H9 (cell line): Measurements from ENCODE around the gene RETN. TPM values are rescaled to one million over a fixed set of nuclear protein-coding genes. Genes with fewer than 3 reads are reported as not detected.

Experiments used
- DNase-seq: peaks from one replicate; pipeline ENCODE4 v3.0.0-alpha.2; 2017
- H2AFZ ChIP-seq: one replicate; pipeline ENCODE4 v1.6.1; 2013; ENCODE audit warnings: mild to moderate bottlenecking, low read length, control low read depth, moderate library complexity
- H2AK5ac ChIP-seq: 2 replicates; pipeline ENCODE4 v1.6.1; 2013; ENCODE audit warnings: low read length, control low read depth, mixed read lengths; ENCODE audit not compliant: insufficient read length
- H2BK120ac ChIP-seq: one replicate; pipeline ENCODE4 v1.6.1; 2013; ENCODE audit warnings: low read depth, mild to moderate bottlenecking, low read length, control low read depth, inconsistent platforms; ENCODE audit not compliant: poor library complexity, severe bottlenecking
- H2BK12ac ChIP-seq: 2 replicates; pipeline ENCODE4 v1.6.1; 2013; ENCODE audit warnings: low read length, control low read depth, mixed read lengths, low read depth; ENCODE audit not compliant: insufficient read length
- H2BK15ac ChIP-seq: 2 replicates; pipeline ENCODE4 v1.6.1; 2013; ENCODE audit warnings: low read depth, low read length, control low read depth
- H2BK20ac ChIP-seq: one replicate; pipeline ENCODE4 v1.6.1; 2013; ENCODE audit warnings: low read depth, mild to moderate bottlenecking, low read length, control low read depth, inconsistent platforms; ENCODE audit not compliant: poor library complexity, severe bottlenecking
- H2BK5ac ChIP-seq: 2 replicates; pipeline ENCODE4 v1.6.1; 2013; ENCODE audit warnings: low read length, control low read depth, mixed read lengths; ENCODE audit not compliant: insufficient read length
- H3K14ac ChIP-seq: 2 replicates; pipeline ENCODE4 v1.6.1; 2013; ENCODE audit warnings: low read length, control low read depth; ENCODE audit not compliant: insufficient read depth
- H3K18ac ChIP-seq: 2 replicates; pipeline ENCODE4 v1.6.1; 2013; ENCODE audit warnings: low read depth, mild to moderate bottlenecking, mixed read lengths, low read length, control low read depth; ENCODE audit not compliant: insufficient read length
- H3K23ac ChIP-seq: 2 replicates; pipeline ENCODE4 v1.6.1; 2013; ENCODE audit warnings: low read length, control low read depth, mixed read lengths, low read depth; ENCODE audit not compliant: insufficient read length
- H3K23me2 ChIP-seq: 2 replicates; pipeline ENCODE4 v1.6.1; 2013; ENCODE audit warnings: low read depth, mild to moderate bottlenecking, mixed read lengths, low read length, control low read depth; ENCODE audit not compliant: insufficient read length, poor library complexity, severe bottlenecking
- H3K27ac ChIP-seq: 2 replicates; pipeline ENCODE4 v1.5.1; 2013; ENCODE audit warnings: low read length, control low read depth, mixed read lengths, low read depth; ENCODE audit not compliant: insufficient read length
- H3K27me3 ChIP-seq: 2 replicates; pipeline ENCODE4 v1.6.1; 2013; ENCODE audit warnings: low read length, control low read depth, inconsistent platforms; ENCODE audit not compliant: insufficient read depth
- H3K4ac ChIP-seq: 2 replicates; pipeline ENCODE4 v1.6.1; 2013; ENCODE audit warnings: low read depth, mild to moderate bottlenecking, control low read depth, inconsistent platforms, low read length, moderate library complexity
- H3K4me1 ChIP-seq: 2 replicates; pipeline ENCODE4 v1.6.1; 2013; ENCODE audit warnings: low read length, control low read depth, inconsistent platforms; ENCODE audit not compliant: insufficient read depth
- H3K4me2 ChIP-seq: 2 replicates; pipeline ENCODE4 v1.6.1; 2013; ENCODE audit warnings: low read length, control low read depth, mixed read lengths; ENCODE audit not compliant: insufficient read length, insufficient read depth
- H3K56ac ChIP-seq: 2 replicates; pipeline ENCODE4 v1.6.1; 2013; ENCODE audit warnings: low read depth, mild to moderate bottlenecking, mixed read lengths, low read length, control low read depth; ENCODE audit not compliant: insufficient read length
- H3K79me1 ChIP-seq: 2 replicates; pipeline ENCODE4 v1.6.1; 2013; ENCODE audit warnings: low read depth, mild to moderate bottlenecking, moderate library complexity, low read length, control low read depth, inconsistent platforms; ENCODE audit not compliant: insufficient read depth, poor library complexity, severe bottlenecking
- H3K79me2 ChIP-seq: 2 replicates; pipeline ENCODE4 v1.6.1; 2013; ENCODE audit warnings: low read length, control low read depth, inconsistent platforms; ENCODE audit not compliant: insufficient read depth
- H3K9ac ChIP-seq: 2 replicates; pipeline ENCODE4 v1.6.1; 2013; ENCODE audit warnings: low read length, control low read depth, mixed read lengths; ENCODE audit not compliant: insufficient read length; ENCODE audit errors: extremely low read depth
- H3K9me3 ChIP-seq: one replicate; pipeline ENCODE4 v1.6.1; 2013; ENCODE audit warnings: low read depth, low read length, inconsistent platforms; ENCODE audit not compliant: control insufficient read depth
- H3T11ph ChIP-seq: one replicate; pipeline ENCODE4 v1.6.1; 2013; ENCODE audit warnings: mild to moderate bottlenecking, low read length, control low read depth, inconsistent platforms
- H4K20me1 ChIP-seq: one replicate; pipeline ENCODE4 v1.6.1; 2013; ENCODE audit not compliant: control insufficient read depth, insufficient read length, insufficient read depth
- H4K5ac ChIP-seq: 2 replicates; pipeline ENCODE4 v1.6.1; 2013; ENCODE audit warnings: low read depth, mild to moderate bottlenecking, mixed read lengths, low read length, control low read depth; ENCODE audit not compliant: insufficient read length
- H4K8ac ChIP-seq: replicated peaks from 2 replicates; pipeline ENCODE4 v1.6.1; 2013; ENCODE audit warnings: low read length, control low read depth, mixed read lengths, low read depth; ENCODE audit not compliant: insufficient read length
- H4K91ac ChIP-seq: 2 replicates; pipeline ENCODE4 v1.6.1; 2013; ENCODE audit warnings: low read depth, mild to moderate bottlenecking, moderate library complexity, mixed read lengths, low read length, control low read depth; ENCODE audit not compliant: insufficient read length
- H3K27ac Mint-ChIP-seq, 3 experiments: 2 replicates in 2 of 3; 3 replicates in 1 of 3; pipeline ENCODE4 v1.8.0; 2020 to 2021; ENCODE audit warnings: mixed read lengths in 3 of 3, mild to moderate bottlenecking in 1 of 3, moderate library complexity in 1 of 3
- H3K27me3 Mint-ChIP-seq: 2 replicates; pipeline ENCODE4 v1.8.0; 2021; ENCODE audit warnings: low read depth, mild to moderate bottlenecking, moderate library complexity, mixed read lengths
- H3K36me3 Mint-ChIP-seq, 3 experiments: 2 replicates in 2 of 3; 3 replicates in 1 of 3; pipeline ENCODE4 v1.8.0; 2020 to 2021; ENCODE audit warnings: low read depth in 3 of 3, mixed read lengths in 3 of 3; ENCODE audit not compliant: insufficient read depth in 1 of 3
- H3K4me1 Mint-ChIP-seq, 2 experiments: 2 replicates each; pipeline ENCODE4 v1.8.0; 2020; ENCODE audit warnings: mixed read lengths in 2 of 2
- H3K4me3 Mint-ChIP-seq, 2 experiments: 2 replicates in 1 of 2; 3 replicates in 1 of 2; pipeline ENCODE4 v1.8.0; 2020 to 2021; ENCODE audit warnings: mild to moderate bottlenecking in 2 of 2, mixed read lengths in 2 of 2, moderate library complexity in 1 of 2
- H3K9me3 Mint-ChIP-seq, 2 experiments: 2 replicates in 1 of 2; 3 replicates in 1 of 2; pipeline ENCODE4 v1.8.0; 2020; ENCODE audit warnings: mild to moderate bottlenecking in 2 of 2, mixed read lengths in 2 of 2, moderate library complexity in 1 of 2
- WGBS: extraction: QIAGEN DNeasy Blood & Tissue Kit; methylation state at CpG from one replicate; pipeline ENCODE4 v1.1.7; 2013; ENCODE audit warnings: missing lambda C conversion rate, low lambda C conversion rate, mixed read lengths; ENCODE audit not compliant: insufficient read length; ENCODE audit errors: extremely low coverage; 5-methylcytosine and 5-hydroxymethylcytosine counted together
- total RNA-seq: library from RNA; stranded (reverse); gene quantifications from 2 replicates; pipeline ENCODE4 v1.2.1, GENCODE V29; 2021
- TF ChIP-seq, protein P1 (sequence below): fragments of 200-600 bp; sonication (generic); conservative IDR thresholded peaks from 3 replicates; pipeline ENCODE4 v1.8.0; 2021; ENCODE audit warnings: antibody characterized with exemption, mild to moderate bottlenecking

Gene RETN
- total RNA-seq, 1 experiment from 2014 or later: not detected

GRCh38 chr19:7704280-7705060, 35.6 kb downstream of the RETN start:
- no peak overlapping the region for H3K56ac ChIP-seq
- H3K79me1 ChIP-seq: no peaks in the 10 kb centered on the region
- H3K79me2 ChIP-seq: no peaks in the 10 kb centered on the region
- no peak overlapping the region for H2BK15ac ChIP-seq
- Mint-ChIP-seq H3K4me1 (peaks cover 2 to 8% of the 10 kb centered on the region in 2 experiments), H3K27me3 (peaks cover 44% of the 10 kb centered on the region), H3K9me3 (no peaks in the 10 kb centered on the region), H3K4me3 (no peak overlapping the region; a peak in 1 of 5 replicates), H3K27ac (no peak overlapping the region), H3K36me3 (no peaks in the 10 kb centered on the region; a peak in 1 of 7 replicates)
- H2AK5ac ChIP-seq: no peak overlapping the region
- H3K23ac ChIP-seq: no peak overlapping the region
- H2BK120ac ChIP-seq: no peak overlapping the region
- H3T11ph ChIP-seq: no peak overlapping the region
- H3K4me1 ChIP-seq: no peaks in the 10 kb centered on the region
- TF ChIP-seq, protein P1, sequence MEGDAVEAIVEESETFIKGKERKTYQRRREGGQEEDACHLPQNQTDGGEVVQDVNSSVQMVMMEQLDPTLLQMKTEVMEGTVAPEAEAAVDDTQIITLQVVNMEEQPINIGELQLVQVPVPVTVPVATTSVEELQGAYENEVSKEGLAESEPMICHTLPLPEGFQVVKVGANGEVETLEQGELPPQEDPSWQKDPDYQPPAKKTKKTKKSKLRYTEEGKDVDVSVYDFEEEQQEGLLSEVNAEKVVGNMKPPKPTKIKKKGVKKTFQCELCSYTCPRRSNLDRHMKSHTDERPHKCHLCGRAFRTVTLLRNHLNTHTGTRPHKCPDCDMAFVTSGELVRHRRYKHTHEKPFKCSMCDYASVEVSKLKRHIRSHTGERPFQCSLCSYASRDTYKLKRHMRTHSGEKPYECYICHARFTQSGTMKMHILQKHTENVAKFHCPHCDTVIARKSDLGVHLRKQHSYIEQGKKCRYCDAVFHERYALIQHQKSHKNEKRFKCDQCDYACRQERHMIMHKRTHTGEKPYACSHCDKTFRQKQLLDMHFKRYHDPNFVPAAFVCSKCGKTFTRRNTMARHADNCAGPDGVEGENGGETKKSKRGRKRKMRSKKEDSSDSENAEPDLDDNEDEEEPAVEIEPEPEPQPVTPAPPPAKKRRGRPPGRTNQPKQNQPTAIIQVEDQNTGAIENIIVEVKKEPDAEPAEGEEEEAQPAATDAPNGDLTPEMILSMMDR: no peak
- no peak overlapping the region for H2BK12ac ChIP-seq
- no peaks in the 10 kb centered on the region for H4K20me1 ChIP-seq
- no peaks in the 10 kb centered on the region for H3K9me3 ChIP-seq
- H4K91ac ChIP-seq: no peak overlapping the region
- no peak overlapping the region for H3K27ac ChIP-seq
- H4K8ac ChIP-seq: no peak overlapping the region
- DNase-seq: no peak
- H3K9ac ChIP-seq: no peak overlapping the region
- no peak overlapping the region for H2BK5ac ChIP-seq
- no peak overlapping the region for H4K5ac ChIP-seq
- no peak overlapping the region for H3K18ac ChIP-seq
- H3K27me3 ChIP-seq: no peaks in the 10 kb centered on the region
- WGBS: no CpG with 5 or more reads among the region's 6 CpGs
- no peak overlapping the region for H3K4me2 ChIP-seq
- H2AFZ ChIP-seq: no peak overlapping the region
- H2BK20ac ChIP-seq: no peak overlapping the region
- no peak overlapping the region for H3K4ac ChIP-seq
- H3K23me2 ChIP-seq: no peaks in the 10 kb centered on the region
- H3K14ac ChIP-seq: no peak overlapping the region
